Osteoblast (primary cell): Measurements from ENCODE around the gene GDNF. TPM values are rescaled to one million over a fixed set of nuclear protein-coding genes. Genes with fewer than 3 reads are reported as not detected.
A peak's percentile ranks its signal among the peaks of the same experiment; 100 is the strongest.

Source experiments
- DNase-seq: peaks from one replicate; pipeline ENCODE4 v3.0.0; 2011; ENCODE audit warnings: low spot score, mixed read lengths; ENCODE audit not compliant: insufficient read length; ENCODE audit errors: missing footprints
- H2AFZ ChIP-seq: 2 replicates; pipeline ENCODE4 v1.6.0; 2011; ENCODE audit warnings: mild to moderate bottlenecking, low read length
- H3K27ac ChIP-seq: 2 replicates; pipeline ENCODE4 v1.5.1; 2011; ENCODE audit warnings: mild to moderate bottlenecking, low read depth, low read length, moderate library complexity
- H3K27me3 ChIP-seq: 2 replicates; pipeline ENCODE4 v1.6.0; 2012; ENCODE audit warnings: mild to moderate bottlenecking, control low read depth, inconsistent platforms, low read length, moderate library complexity; ENCODE audit not compliant: insufficient read depth
- H3K36me3 ChIP-seq: 2 replicates; pipeline ENCODE4 v1.5.1; 2011; ENCODE audit warnings: mild to moderate bottlenecking, low read length, control low read depth, moderate library complexity; ENCODE audit not compliant: insufficient read depth
- H3K4me1 ChIP-seq: 2 replicates; pipeline ENCODE4 v1.5.1; 2011; ENCODE audit warnings: mild to moderate bottlenecking, low read length, control low read depth, moderate library complexity; ENCODE audit not compliant: insufficient read depth
- H3K4me2 ChIP-seq: 2 replicates; pipeline ENCODE4 v1.6.0; 2011; ENCODE audit warnings: mild to moderate bottlenecking, low read length; ENCODE audit not compliant: insufficient read depth
- H3K4me3 ChIP-seq: fragments of 200-600 bp; sonication (generic); 3 replicates; pipeline ENCODE4 v1.5.1; 2012; ENCODE audit warnings: mild to moderate bottlenecking, low read length, inconsistent platforms; ENCODE audit not compliant: insufficient read depth
- H3K79me2 ChIP-seq: 2 replicates; pipeline ENCODE4 v1.6.0; 2012; ENCODE audit warnings: mild to moderate bottlenecking, low read length, control low read depth, inconsistent platforms; ENCODE audit not compliant: insufficient read depth
- H3K9me3 ChIP-seq: 2 replicates; pipeline ENCODE4 v1.5.1; 2011; ENCODE audit warnings: low read depth, low read length, control low read depth
- H4K20me1 ChIP-seq: 2 replicates; pipeline ENCODE4 v1.6.0; 2012; ENCODE audit warnings: mild to moderate bottlenecking, low read length, control low read depth; ENCODE audit not compliant: insufficient read depth
- CTCF ChIP-seq: IDR thresholded peaks from 2 replicates; pipeline ENCODE4 v1.5.1; 2011; ENCODE audit warnings: mild to moderate bottlenecking, low read depth, low read length, moderate library complexity; ENCODE audit errors: extremely low read depth
- total RNA-seq: library from RNA; depleted of rRNA; stranded (reverse); fragments of >200 nt; gene quantifications from 2 replicates; pipeline ENCODE4 v1.2.3, GENCODE V29; 2012

The GDNF gene
- total RNA-seq, 1 donor, result 6.2 TPM

DNA sequence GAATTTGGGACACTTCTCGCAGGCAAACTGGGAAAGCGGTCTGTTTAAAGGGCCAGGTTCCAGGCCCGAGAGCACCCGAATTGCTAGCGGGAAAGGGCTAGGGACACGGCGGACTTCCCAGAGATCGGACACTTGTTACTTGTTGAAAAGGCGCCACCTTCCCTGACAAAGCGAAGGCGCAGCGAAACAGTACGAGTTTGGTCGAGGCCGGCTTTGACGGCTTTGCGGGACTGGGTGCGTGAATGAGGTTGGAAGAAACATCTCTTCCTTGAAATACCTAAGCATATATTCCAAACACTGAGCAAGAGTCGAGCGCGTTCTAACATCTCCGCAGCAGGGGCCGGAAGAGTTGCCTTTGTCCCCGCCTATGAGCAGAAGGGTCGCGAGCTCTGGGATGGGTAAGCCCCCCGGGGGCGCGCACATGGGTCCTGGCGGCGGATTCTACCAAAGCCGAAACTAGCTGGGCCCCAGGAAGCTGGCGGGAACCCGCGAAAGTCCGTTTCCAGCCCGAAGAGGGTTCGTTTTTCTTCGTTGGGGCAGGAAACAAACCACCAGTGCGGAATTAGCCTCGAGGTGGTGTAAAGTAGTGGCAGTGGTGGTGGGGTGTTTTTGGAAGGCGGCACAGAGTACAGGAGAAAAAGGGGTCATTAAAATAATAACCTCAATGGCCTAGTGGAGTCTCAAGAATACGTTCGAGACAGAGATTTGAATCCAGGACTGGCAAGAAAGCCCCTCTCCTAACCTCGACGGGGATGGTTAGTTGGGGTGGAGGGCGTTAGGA, 1.5 kb downstream of the GDNF start:
- H3K36me3 ChIP-seq, result peaks cover 4% of the 10 kb centered on the region
- H3K9me3 ChIP-seq, result no peaks in the 10 kb centered on the region
- no peaks in the 10 kb centered on the region for H3K27me3 ChIP-seq
- TF ChIP-seq CTCF, result peak; percentile 9
- no peaks in the 10 kb centered on the region for H4K20me1 ChIP-seq
- peaks cover 84% of the 10 kb centered on the region for H3K79me2 ChIP-seq
- peak overlapping the region; percentile 89 for H3K4me3 ChIP-seq
- peak overlapping the region; percentile 91 for H3K4me2 ChIP-seq
- DNase-seq, result peak; percentile 93
- peak overlapping the region; percentile 78 for H3K27ac ChIP-seq
- peaks cover 33% of the 10 kb centered on the region for H3K4me1 ChIP-seq
- H2AFZ ChIP-seq, result peak overlapping the region; percentile 90

- Histone ChIP-seq H3K4me3 (peak overlapping the region; percentile 89), H3K36me3 (peaks cover 8% of the 10 kb centered on the region), H3K4me2 (peak overlapping the region; percentile 91), H3K27me3 (no peaks in the 10 kb centered on the region), H3K79me2 (peaks cover 92% of the 10 kb centered on the region), H3K27ac (peak overlapping the region; percentile 78), H3K4me1 (peaks cover 41% of the 10 kb centered on the region), H3K9me3 (no peaks in the 10 kb centered on the region), H4K20me1 (no peaks in the 10 kb centered on the region), H2AFZ (peak overlapping the region; percentile 90)
- DNase-seq, result peak; percentile 99
- peak; percentile 70 for TF ChIP-seq CTCF
Measured at GRCh38 chr5:37837414-37838032, 2.3 kb downstream of the GDNF start.

- no peaks in the 10 kb centered on the region for H4K20me1 ChIP-seq
- peak; percentile 97 for DNase-seq
- peak overlapping the region; percentile 78 for H3K27ac ChIP-seq
- H2AFZ ChIP-seq, result peak overlapping the region; percentile 89
- peaks cover 10% of the 10 kb centered on the region for H3K36me3 ChIP-seq
- peak overlapping the region; percentile 91 for H3K4me2 ChIP-seq
- no peaks in the 10 kb centered on the region for H3K9me3 ChIP-seq
- H3K79me2 ChIP-seq, result peaks cover 98% of the 10 kb centered on the region
- TF ChIP-seq CTCF, result no peak
- H3K4me1 ChIP-seq, result peaks cover 48% of the 10 kb centered on the region
- peak overlapping the region; percentile 89 for H3K4me3 ChIP-seq
- H3K27me3 ChIP-seq, result no peaks in the 10 kb centered on the region
Measured at GRCh38 chr5:37836592-37837413, 3.0 kb downstream of the GDNF start.

- no peaks in the 10 kb centered on the region for H3K9me3 ChIP-seq
- H3K4me3 ChIP-seq, result peak overlapping the region; percentile 89
- peak overlapping the region; percentile 89 for H2AFZ ChIP-seq
- no peaks in the 10 kb centered on the region for H3K27me3 ChIP-seq
- peak; percentile 88 for DNase-seq
- H3K79me2 ChIP-seq, result peaks cover 99% of the 10 kb centered on the region
- H3K27ac ChIP-seq, result peak overlapping the region; percentile 78
- peak overlapping the region; percentile 91 for H3K4me2 ChIP-seq
- peaks cover 10% of the 10 kb centered on the region for H3K36me3 ChIP-seq
- H4K20me1 ChIP-seq, result no peaks in the 10 kb centered on the region
- no peak for TF ChIP-seq CTCF
- peaks cover 52% of the 10 kb centered on the region for H3K4me1 ChIP-seq
Measured at GRCh38 chr5:37836235-37836591, 3.6 kb downstream of the GDNF start.
